Karpas-422 (cell line): ENCODE measurements around the gene ARHGEF4. TPM values are rescaled to one million over a fixed set of nuclear protein-coding genes. Genes with fewer than 3 reads are reported as not detected.

Experiments
- DNase-seq: peaks from one replicate; pipeline ENCODE4 v3.0.0-alpha.2; 2015
- H2AFZ ChIP-seq: fragments of 200-600 bp; sonication (generic); 2 replicates; pipeline ENCODE4 v1.6.1; 2014; ENCODE audit warnings: antibody characterized with exemption, low read length, mixed read lengths
- H3K27ac ChIP-seq: fragments of 200-600 bp; sonication (generic); 2 replicates; pipeline ENCODE4 v1.5.1; 2014; ENCODE audit warnings: mild to moderate bottlenecking, low read length, moderate library complexity
- H3K27me3 ChIP-seq: fragments of 200-600 bp; sonication (generic); 2 replicates; pipeline ENCODE4 v1.6.1; 2014; ENCODE audit warnings: low read length, mixed read lengths
- H3K36me3 ChIP-seq: fragments of 200-600 bp; sonication (generic); 2 replicates; pipeline ENCODE4 v1.6.1; 2014; ENCODE audit warnings: low read length, mixed read lengths; ENCODE audit not compliant: insufficient read depth
- H3K4me1 ChIP-seq: fragments of 200-600 bp; sonication (generic); 2 replicates; pipeline ENCODE4 v1.6.1; 2014; ENCODE audit warnings: mild to moderate bottlenecking, low read length, mixed read lengths
- H3K4me2 ChIP-seq: fragments of 200-600 bp; sonication (generic); 2 replicates; pipeline ENCODE4 v1.6.1; 2014; ENCODE audit warnings: low read length, low read depth, mild to moderate bottlenecking; ENCODE audit not compliant: poor library complexity, severe bottlenecking
- H3K4me3 ChIP-seq: fragments of 200-600 bp; sonication (generic); 2 replicates; pipeline ENCODE4 v1.5.1; 2014; ENCODE audit warnings: mild to moderate bottlenecking, antibody characterized with exemption, low read length, mixed read lengths
- H3K79me2 ChIP-seq: fragments of 200-600 bp; sonication (generic); 2 replicates; pipeline ENCODE4 v1.6.1; 2014; ENCODE audit warnings: mild to moderate bottlenecking, low read length, mixed read lengths
- H3K9ac ChIP-seq: fragments of 200-600 bp; sonication (generic); 2 replicates; pipeline ENCODE4 v1.6.0; 2014; ENCODE audit warnings: low read length
- H3K9me2 ChIP-seq: fragments of 200-600 bp; sonication (generic), shearing (Covaris generic); replicated peaks from 2 replicates; pipeline ENCODE4 v1.6.0; 2014; ENCODE audit warnings: mild to moderate bottlenecking, low read length, moderate library complexity; ENCODE audit not compliant: insufficient read depth
- H3K9me3 ChIP-seq: fragments of 300-700, 200-600 bp; sonication (generic); 2 replicates; pipeline ENCODE4 v1.6.1; 2014; ENCODE audit warnings: low read length, mixed read lengths
- H4K20me1 ChIP-seq: fragments of 200-600 bp; sonication (generic); 2 replicates; pipeline ENCODE4 v1.6.1; 2014; ENCODE audit warnings: mild to moderate bottlenecking, antibody characterized with exemption, low read length, low read depth; ENCODE audit not compliant: insufficient read depth
- total RNA-seq: library from RNA; depleted of rRNA; stranded (reverse); fragments of >200 nt; shearing (Covaris generic); gene quantifications from 2 replicates; pipeline ENCODE4 v1.2.3, GENCODE V29; 2014; ENCODE audit warnings: low replicate concordance

ARHGEF4 gene
- total RNA-seq, 1 experiment from 2014 or later = not detected

- Histone ChIP-seq H3K79me2 (no peaks in the 10 kb centered on the region), H3K9me3 (no peaks in the 10 kb centered on the region), H3K9me2 (no peaks in the 10 kb centered on the region), H3K4me2 (no peak overlapping the region), H3K36me3 (no peaks in the 10 kb centered on the region), H3K4me3 (no peak overlapping the region), H4K20me1 (no peaks in the 10 kb centered on the region), H3K27me3 (no peaks in the 10 kb centered on the region), H3K4me1 (no peaks in the 10 kb centered on the region), H2AFZ (no peak overlapping the region), H3K9ac (no peak overlapping the region), H3K27ac (no peak overlapping the region)
- DNase-seq = no peak
Observed at GRCh38 chr2:130848526-130849210, 12.0 kb downstream of the ARHGEF4 start.

- DNase-seq = no peak
- Histone ChIP-seq H4K20me1 (no peaks in the 10 kb centered on the region), H2AFZ (no peak overlapping the region), H3K4me3 (no peak overlapping the region), H3K36me3 (no peaks in the 10 kb centered on the region), H3K4me1 (no peaks in the 10 kb centered on the region), H3K27me3 (no peaks in the 10 kb centered on the region), H3K9ac (no peak overlapping the region), H3K79me2 (no peaks in the 10 kb centered on the region), H3K9me2 (no peaks in the 10 kb centered on the region), H3K4me2 (no peak overlapping the region), H3K27ac (no peak overlapping the region), H3K9me3 (no peaks in the 10 kb centered on the region)
Observed at GRCh38 chr2:130849896-130850787, 13.4 kb downstream of the ARHGEF4 start.

GRCh38 chr2:130850788-130851623, 14.3 kb downstream of the ARHGEF4 start:
- Histone ChIP-seq H3K79me2 (no peaks in the 10 kb centered on the region), H3K4me1 (no peaks in the 10 kb centered on the region), H3K27me3 (no peaks in the 10 kb centered on the region), H3K36me3 (no peaks in the 10 kb centered on the region), H3K27ac (no peak overlapping the region), H3K9me2 (no peaks in the 10 kb centered on the region), H3K9me3 (no peaks in the 10 kb centered on the region), H3K4me3 (no peak overlapping the region), H3K9ac (no peak overlapping the region), H4K20me1 (no peaks in the 10 kb centered on the region), H2AFZ (no peak overlapping the region), H3K4me2 (no peak overlapping the region)
- no peak for DNase-seq

GRCh38 chr2:130851624-130852382, 15.1 kb downstream of the ARHGEF4 start:
- Histone ChIP-seq H3K79me2 (no peaks in the 10 kb centered on the region), H3K4me1 (no peaks in the 10 kb centered on the region), H3K9ac (no peak overlapping the region), H3K36me3 (no peaks in the 10 kb centered on the region), H3K27ac (no peak overlapping the region), H3K4me2 (no peak overlapping the region), H4K20me1 (no peaks in the 10 kb centered on the region), H3K27me3 (no peaks in the 10 kb centered on the region), H3K9me2 (no peaks in the 10 kb centered on the region), H3K9me3 (no peaks in the 10 kb centered on the region), H2AFZ (no peak overlapping the region), H3K4me3 (no peak overlapping the region)
- no peak for DNase-seq

GRCh38 chr2:130852521-130853115, 15.9 kb downstream of the ARHGEF4 start:
- no peak overlapping the region for H3K4me2 ChIP-seq
- no peak for DNase-seq
- H3K4me1 ChIP-seq = no peaks in the 10 kb centered on the region
- H3K27ac ChIP-seq = no peak overlapping the region
- no peaks in the 10 kb centered on the region for H3K79me2 ChIP-seq
- no peak overlapping the region for H2AFZ ChIP-seq
- H3K27me3 ChIP-seq = no peaks in the 10 kb centered on the region
- H3K9ac ChIP-seq = no peak overlapping the region
- H3K4me3 ChIP-seq = no peak overlapping the region
- no peaks in the 10 kb centered on the region for H3K9me2 ChIP-seq
- H3K36me3 ChIP-seq = no peaks in the 10 kb centered on the region
- H4K20me1 ChIP-seq = no peaks in the 10 kb centered on the region
- no peaks in the 10 kb centered on the region for H3K9me3 ChIP-seq

- H3K9me2 ChIP-seq = no peaks in the 10 kb centered on the region
- H3K27me3 ChIP-seq = no peaks in the 10 kb centered on the region
- no peaks in the 10 kb centered on the region for H3K4me1 ChIP-seq
- no peak overlapping the region for H3K9ac ChIP-seq
- H3K36me3 ChIP-seq = no peaks in the 10 kb centered on the region
- H3K4me2 ChIP-seq = no peak overlapping the region
- H3K27ac ChIP-seq = no peak overlapping the region
- no peaks in the 10 kb centered on the region for H4K20me1 ChIP-seq
- no peak for DNase-seq
- H3K9me3 ChIP-seq = no peaks in the 10 kb centered on the region
- H2AFZ ChIP-seq = no peak overlapping the region
- H3K79me2 ChIP-seq = no peaks in the 10 kb centered on the region
- H3K4me3 ChIP-seq = no peak overlapping the region
Observed at GRCh38 chr2:130853391-130853790, 16.7 kb downstream of the ARHGEF4 start.

- no peak for DNase-seq
- Histone ChIP-seq H3K9me2 (no peaks in the 10 kb centered on the region), H3K9ac (no peak overlapping the region), H4K20me1 (no peaks in the 10 kb centered on the region), H3K4me1 (no peaks in the 10 kb centered on the region), H3K36me3 (no peaks in the 10 kb centered on the region), H3K79me2 (no peaks in the 10 kb centered on the region), H3K27ac (no peak overlapping the region), H3K27me3 (no peaks in the 10 kb centered on the region), H2AFZ (no peak overlapping the region), H3K9me3 (no peaks in the 10 kb centered on the region), H3K4me2 (no peak overlapping the region), H3K4me3 (no peak overlapping the region)
Observed at GRCh38 chr2:130854301-130854700, 17.6 kb downstream of the ARHGEF4 start.
